Activated naive CD4-positive, alpha-beta T cell treated with anti-CD3 and anti-CD28 coated beads, Interleukin-2, amount 10 ng/mL, durations not matched to agents 7 days and 5 days (primary cell): Measurements from ENCODE around the gene CFAP57.

Experiments
- CTCF ChIA-PET: fragments of 350-600 bp; sonication (Branson Sonifier 250); formaldehyde crosslinking; loops from one replicate; lab custom pipeline; 2021; ENCODE audit warnings: antibody characterized with exemption; lab: Charles Lee
- DNase-seq: peaks from one replicate; pipeline ENCODE4 v3.0.0-alpha.2; 2020
- H3K27ac Mint-ChIP-seq: one replicate; pipeline ENCODE4 v1.8.0; 2021; ENCODE audit warnings: mild to moderate bottlenecking, moderate library complexity, mixed read lengths
- H3K27me3 Mint-ChIP-seq: one replicate; pipeline ENCODE4 v1.8.0; 2021; ENCODE audit warnings: mild to moderate bottlenecking, mixed read lengths
- H3K36me3 Mint-ChIP-seq: one replicate; pipeline ENCODE4 v1.8.0; 2021; ENCODE audit warnings: mixed read lengths
- H3K4me1 Mint-ChIP-seq: one replicate; pipeline ENCODE4 v1.8.0; 2021; ENCODE audit warnings: mixed read lengths
- H3K4me3 Mint-ChIP-seq: one replicate; pipeline ENCODE4 v1.8.0; 2021; ENCODE audit warnings: mild to moderate bottlenecking, moderate library complexity, mixed read lengths
- H3K9me3 Mint-ChIP-seq: one replicate; pipeline ENCODE4 v1.8.0; 2021; ENCODE audit warnings: mixed read lengths

The CFAP57 gene

DNA sequence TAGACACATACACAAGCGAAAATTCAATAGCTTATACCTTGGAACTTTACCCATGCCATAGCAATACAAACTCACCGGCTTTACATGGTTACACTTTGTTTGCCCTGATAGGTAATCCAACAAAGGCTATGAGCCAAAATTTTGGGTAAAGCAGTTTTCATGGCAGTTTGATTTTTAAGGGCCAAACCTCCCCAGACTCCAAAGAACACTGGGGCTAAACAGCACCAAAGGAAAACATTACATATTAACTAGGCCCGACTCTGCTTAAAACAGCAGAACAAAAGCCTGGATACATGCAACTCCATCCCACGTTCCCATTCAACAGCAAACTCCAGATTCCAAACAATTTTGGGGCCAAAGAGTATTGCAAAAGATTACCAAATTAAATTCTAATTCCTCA lies 93.3 kb downstream of the CFAP57 start:
- Mint-ChIP-seq H3K4me1 (peaks cover 3% of the 10 kb centered on the region), H3K36me3 (no peaks in the 10 kb centered on the region), H3K4me3 (no peak overlapping the region), H3K27me3 (peaks cover 43% of the 10 kb centered on the region), H3K9me3 (peaks cover 15% of the 10 kb centered on the region), H3K27ac (no peak overlapping the region)
- CTCF ChIA-PET: interaction anchor here (0.5 kb wide), 1 partner anchor 39 kb away, joined by 3 read pairs; no protein-coding TSS in a partner anchor
- no peak for DNase-seq

DNA sequence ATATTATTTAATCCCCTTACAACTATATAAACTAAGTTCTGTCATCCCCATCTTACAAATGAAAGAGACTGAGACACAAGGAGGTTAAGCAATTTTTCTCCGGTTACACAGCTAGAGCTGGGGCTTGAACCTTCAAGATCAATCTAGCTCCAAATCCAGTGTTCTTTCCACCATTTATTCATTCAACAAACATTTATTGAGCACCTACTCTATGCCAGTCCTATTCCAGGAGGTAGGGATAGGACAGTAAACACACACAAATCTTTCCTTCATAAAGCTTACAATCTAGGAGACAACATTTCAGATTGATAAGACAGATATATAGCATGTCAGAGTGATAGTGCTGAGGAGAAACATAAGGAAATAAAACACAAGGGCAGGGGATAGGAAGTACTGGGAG lies 94.8 kb downstream of the CFAP57 start:
- Mint-ChIP-seq H3K4me3 (no peak overlapping the region), H3K36me3 (no peaks in the 10 kb centered on the region), H3K4me1 (peaks cover 15% of the 10 kb centered on the region), H3K9me3 (peaks cover 15% of the 10 kb centered on the region), H3K27me3 (peaks cover 58% of the 10 kb centered on the region), H3K27ac (no peak overlapping the region)
- CTCF ChIA-PET: interaction anchor here (0.5 to 1.0 kb wide), 2 partner anchors 28 to 1665 kb away, joined by 3 read pairs; no protein-coding TSS in a partner anchor
- DNase-seq: no peak

DNA sequence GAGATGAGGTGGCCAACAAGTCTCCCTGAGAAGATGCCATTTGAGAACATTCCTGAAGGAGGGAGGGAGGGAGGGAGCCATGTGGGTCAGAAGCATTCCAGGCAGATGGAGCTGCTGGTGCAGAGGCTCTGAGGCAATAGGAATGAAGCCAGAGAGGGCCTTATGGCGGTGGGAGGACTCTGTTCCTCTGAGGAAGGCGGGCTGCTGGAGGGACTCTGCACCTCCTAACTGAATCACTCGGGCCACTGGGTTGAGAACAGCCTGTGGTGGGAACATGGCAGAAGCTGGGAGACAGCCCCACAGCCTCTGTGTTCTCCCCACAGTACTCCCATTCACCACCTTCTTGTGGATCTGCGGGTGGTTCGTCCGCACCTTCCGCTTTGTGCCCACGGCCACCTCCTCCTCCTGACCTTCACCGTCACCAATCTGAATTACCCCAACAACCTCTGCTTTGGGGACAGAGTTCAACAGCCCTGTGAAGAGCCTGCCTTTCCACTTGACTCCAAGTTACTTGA lies 95.2 kb downstream of the CFAP57 start:
- Mint-ChIP-seq H3K4me3 (no peak overlapping the region), H3K27ac (no peak overlapping the region), H3K4me1 (peaks cover 15% of the 10 kb centered on the region), H3K36me3 (no peaks in the 10 kb centered on the region), H3K27me3 (peaks cover 59% of the 10 kb centered on the region), H3K9me3 (peaks cover 13% of the 10 kb centered on the region)
- no peak for DNase-seq
- CTCF ChIA-PET: interaction anchor here (0.5 to 1.0 kb wide), 2 partner anchors 28 to 1665 kb away, joined by 3 read pairs; no protein-coding TSS in a partner anchor

DNA sequence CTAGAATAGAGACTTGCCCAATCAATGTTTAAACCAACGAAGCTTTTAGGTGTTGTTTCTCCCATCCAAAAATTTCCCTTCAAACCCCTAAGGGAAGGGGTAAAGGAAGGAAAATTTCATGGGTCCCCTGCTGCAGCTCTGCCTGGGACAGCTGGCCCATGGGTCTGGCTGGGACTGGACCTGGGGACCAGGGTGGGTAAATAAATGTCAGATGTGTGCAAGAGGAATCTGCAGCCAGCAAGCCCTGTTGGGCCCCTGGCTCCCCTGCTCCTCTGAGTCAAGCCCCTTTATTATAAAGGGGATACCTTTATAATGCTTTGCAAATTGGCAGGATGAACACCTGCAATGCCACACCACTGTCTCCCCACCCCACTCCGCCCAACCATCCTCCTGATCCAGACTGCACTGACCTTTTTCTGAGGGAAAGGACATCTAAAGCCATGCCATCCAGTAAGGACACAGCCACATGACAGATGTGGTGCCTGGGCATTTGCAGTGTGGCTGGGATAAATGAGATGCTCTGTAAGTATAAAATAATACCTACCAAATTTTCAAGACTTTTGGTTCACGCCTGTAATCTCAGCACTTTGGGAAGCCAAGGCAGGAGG lies 95.8 kb downstream of the CFAP57 start:
- Mint-ChIP-seq H3K9me3 (peaks cover 7% of the 10 kb centered on the region), H3K4me3 (no peak overlapping the region), H3K36me3 (no peaks in the 10 kb centered on the region), H3K27me3 (peaks cover 61% of the 10 kb centered on the region), H3K27ac (no peak overlapping the region), H3K4me1 (peaks cover 15% of the 10 kb centered on the region)
- DNase-seq: no peak
- CTCF ChIA-PET: interaction anchor here (1.0 kb wide), 2 partner anchors 29 to 86 kb away, joined by 3 read pairs; no protein-coding TSS in a partner anchor

DNA sequence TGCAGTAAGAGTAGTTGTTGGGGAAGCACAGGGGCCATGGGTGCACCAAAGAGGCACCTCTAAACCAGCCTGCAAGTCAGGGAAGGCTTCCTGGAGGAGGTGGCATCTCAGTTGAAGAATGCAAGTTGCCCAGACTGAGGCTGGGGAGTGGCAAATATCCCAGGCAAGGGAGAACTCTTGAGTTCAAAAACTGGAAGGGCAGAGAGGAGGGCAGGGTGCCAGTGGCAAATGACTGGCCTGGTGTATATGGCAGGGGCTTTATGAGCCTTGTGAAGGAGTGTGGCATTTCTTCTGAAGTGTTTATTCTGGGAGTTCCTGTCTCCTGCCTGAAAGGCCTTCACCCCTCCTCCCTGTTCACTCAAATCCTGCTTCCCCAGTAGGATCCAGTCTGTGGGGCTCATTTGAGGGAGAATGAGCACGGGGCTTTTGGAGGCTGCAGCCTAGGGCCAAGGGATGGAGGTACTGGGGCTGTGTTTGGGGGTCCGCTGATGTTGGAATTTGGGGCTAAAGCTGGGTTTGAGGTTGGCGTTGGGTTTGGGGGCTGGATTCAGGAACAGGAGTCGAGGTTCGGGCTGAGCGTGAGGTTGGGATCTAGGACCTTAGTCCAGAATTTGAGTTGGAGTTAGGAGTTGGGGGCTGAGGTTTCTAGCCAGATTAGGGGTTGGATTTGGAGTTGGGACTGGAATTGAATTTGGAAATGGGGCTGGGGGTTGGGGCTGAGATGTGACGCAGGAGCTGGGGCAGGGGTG lies 97.7 kb downstream of the CFAP57 start, which contains the start of gene TMEM125:
TSS of gene TMEM125 (plus strand) at position 357 of the 749 bp plus-strand sequence. CDS start 2,740 bp downstream, outside the sequence.
- peaks cover 8% of the 10 kb centered on the region for H3K36me3 Mint-ChIP-seq
- CTCF ChIA-PET: no interaction called here
- no peak for DNase-seq
- H3K4me1 Mint-ChIP-seq: peaks cover 25% of the 10 kb centered on the region
- peaks cover 73% of the 10 kb centered on the region for H3K27me3 Mint-ChIP-seq
- H3K4me3 Mint-ChIP-seq: no peak within 1 kb of the TSS
- H3K27ac Mint-ChIP-seq: no peak within 1 kb of the TSS
- H3K9me3 Mint-ChIP-seq: peaks cover 9% of the 10 kb centered on the region

DNA sequence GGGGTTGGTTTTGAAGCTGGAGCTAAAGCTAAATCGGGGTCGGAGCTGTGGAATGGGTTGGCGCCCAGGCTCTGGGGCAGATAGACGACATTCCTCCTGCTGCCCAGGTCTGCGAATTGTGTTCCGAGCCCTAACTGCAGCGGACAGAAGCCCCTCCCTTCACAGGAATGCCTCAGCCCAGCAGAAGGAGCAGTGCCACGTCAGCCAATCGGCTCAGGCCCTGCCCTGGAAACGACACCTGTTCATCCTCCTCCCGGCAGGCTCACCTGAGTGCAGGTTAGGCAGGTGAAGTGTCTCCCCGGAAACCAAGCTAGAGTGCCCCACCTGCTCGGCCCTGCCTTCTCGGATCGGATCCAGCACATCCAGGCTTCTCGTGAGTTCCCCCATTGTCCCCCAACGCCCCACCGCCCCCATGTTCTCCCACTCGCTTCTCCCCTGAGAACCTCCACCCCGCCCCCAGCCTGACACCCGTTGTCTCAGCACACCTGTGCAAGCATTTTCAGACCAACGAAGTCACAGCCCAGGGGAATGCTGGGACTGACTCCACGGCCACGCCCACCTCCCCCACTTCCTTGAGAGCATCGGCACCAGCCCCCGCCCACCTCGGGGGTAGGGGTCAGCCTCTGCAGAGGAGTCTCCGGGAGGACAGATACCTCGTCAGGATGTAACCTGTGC lies 98.4 kb downstream of the CFAP57 start:
- CTCF ChIA-PET: no interaction called here

DNA sequence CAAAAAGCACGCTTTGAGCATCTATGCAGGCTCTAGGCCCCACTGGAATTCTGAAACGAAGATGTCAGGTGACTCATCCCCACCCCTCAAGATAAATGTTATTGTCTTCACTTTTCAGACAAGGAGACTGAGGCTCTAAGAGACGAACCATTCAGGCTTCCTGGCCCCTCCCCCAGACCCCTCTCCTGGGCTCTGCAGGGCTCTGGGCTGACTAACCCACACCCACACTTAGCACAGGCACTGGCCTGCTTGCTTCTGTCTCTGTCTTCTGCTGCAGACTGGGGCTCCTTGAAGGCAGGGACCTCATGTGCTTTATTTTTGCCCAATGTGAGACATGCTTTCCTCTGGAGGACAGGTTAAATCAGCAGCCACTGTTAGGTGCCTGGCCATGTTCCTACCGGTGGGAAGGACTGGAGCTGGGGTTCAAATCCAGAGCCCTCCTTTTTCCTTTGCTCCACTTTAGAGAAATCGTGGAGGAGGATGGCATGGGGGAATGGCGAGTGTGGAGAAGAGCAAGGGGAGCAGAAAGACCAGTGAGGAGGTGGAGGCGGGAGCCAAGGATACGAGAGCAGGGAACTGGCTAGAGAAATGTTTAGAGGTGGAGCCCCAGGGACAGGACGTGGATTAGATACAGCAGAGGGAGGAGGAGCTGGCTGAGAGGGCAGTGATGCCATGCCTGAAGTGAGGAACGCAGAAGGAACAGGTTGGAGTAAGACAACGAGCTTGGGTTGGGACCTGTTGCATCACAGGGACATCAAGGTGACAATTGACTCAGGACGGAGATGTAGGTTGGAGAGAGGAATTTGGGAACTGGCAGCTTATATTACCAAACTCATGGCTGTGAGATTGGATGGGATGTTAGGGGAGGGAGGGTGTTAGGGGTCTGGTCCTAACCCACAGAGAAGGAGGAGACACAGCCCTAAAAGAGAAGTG lies 99.3 kb downstream of the CFAP57 start:
- Mint-ChIP-seq H3K9me3 (peaks cover 12% of the 10 kb centered on the region), H3K36me3 (peaks cover 14% of the 10 kb centered on the region), H3K27me3 (peaks cover 68% of the 10 kb centered on the region), H3K4me1 (peaks cover 38% of the 10 kb centered on the region), H3K27ac (peak overlapping the region; percentile 9), H3K4me3 (no peak overlapping the region)
- DNase-seq: no peak
- CTCF ChIA-PET: no interaction called here

More for the DNA sequence above, 98.4 kb downstream of the CFAP57 start:
- H3K27ac Mint-ChIP-seq: no peak overlapping the region
- peaks cover 73% of the 10 kb centered on the region for H3K27me3 Mint-ChIP-seq
- peak; percentile 20 for DNase-seq
- H3K4me1 Mint-ChIP-seq: peaks cover 33% of the 10 kb centered on the region
- H3K9me3 Mint-ChIP-seq: peaks cover 12% of the 10 kb centered on the region
- H3K4me3 Mint-ChIP-seq: no peak overlapping the region
- H3K36me3 Mint-ChIP-seq: peaks cover 14% of the 10 kb centered on the region

DNA sequence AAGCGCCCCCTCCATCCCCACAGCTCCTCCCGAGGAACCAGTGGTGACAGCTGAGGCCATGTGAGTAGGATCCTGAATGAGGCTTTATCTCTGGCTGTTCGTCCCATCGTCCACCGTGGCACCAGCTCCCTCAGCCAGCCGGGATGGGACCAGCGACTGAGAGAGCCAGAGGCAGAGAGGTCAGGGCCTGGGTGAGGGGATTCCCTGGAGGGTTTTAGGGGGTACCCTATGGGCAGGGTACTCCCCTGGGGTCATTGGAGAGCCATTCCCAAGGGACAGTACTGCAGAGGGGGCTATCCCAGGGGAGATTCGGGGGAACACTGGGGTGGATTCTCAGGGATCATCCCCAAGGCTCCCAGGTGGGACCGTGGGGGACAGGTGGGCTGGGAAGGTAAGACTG lies 100.0 kb downstream of the CFAP57 start:
- DNase-seq: no peak
- no peak overlapping the region for H3K4me3 Mint-ChIP-seq
- H3K9me3 Mint-ChIP-seq: peaks cover 12% of the 10 kb centered on the region
- H3K27me3 Mint-ChIP-seq: peaks cover 73% of the 10 kb centered on the region
- H3K4me1 Mint-ChIP-seq: peaks cover 39% of the 10 kb centered on the region
- peak overlapping the region; percentile 37 for H3K27ac Mint-ChIP-seq
- CTCF ChIA-PET: interaction anchor here (1.0 kb wide), 1 partner anchor 23 kb away, joined by 3 read pairs; no protein-coding TSS in a partner anchor
- peaks cover 14% of the 10 kb centered on the region for H3K36me3 Mint-ChIP-seq

DNA sequence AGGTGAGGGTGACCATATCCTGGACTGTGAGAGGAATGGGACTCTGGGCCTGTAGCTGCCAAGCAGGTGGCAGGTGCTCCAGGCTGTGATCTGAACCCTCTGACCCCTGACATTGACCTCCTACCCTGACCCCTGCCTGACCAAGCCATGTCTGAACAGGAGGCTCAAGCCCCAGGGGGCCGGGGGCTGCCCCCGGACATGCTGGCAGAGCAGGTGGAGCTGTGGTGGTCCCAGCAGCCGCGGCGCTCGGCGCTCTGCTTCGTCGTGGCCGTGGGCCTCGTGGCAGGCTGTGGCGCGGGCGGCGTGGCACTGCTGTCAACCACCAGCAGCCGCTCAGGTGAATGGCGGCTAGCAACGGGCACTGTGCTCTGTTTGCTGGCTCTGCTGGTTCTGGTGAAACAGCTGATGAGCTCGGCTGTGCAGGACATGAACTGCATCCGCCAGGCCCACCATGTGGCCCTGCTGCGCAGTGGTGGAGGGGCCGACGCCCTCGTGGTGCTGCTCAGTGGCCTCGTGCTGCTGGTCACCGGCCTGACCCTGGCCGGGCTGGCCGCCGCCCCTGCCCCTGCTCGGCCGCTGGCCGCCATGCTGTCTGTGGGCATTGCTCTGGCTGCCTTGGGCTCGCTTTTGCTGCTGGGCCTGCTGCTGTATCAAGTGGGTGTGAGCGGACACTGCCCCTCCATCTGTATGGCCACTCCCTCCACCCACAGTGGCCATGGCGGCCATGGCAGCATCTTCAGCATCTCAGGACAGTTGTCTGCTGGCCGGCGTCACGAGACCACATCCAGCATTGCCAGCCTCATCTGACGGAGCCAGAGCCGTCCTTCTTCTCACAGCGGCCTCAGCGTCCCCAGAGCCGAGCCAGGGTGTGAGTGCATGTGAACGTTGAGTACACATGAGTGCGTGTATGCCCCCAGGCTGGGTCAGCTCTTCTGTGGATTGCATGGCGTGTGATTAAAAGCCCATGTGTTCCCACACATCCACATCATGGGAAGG lies 100.7 kb downstream of the CFAP57 start:
- Mint-ChIP-seq H3K4me1 (peaks cover 39% of the 10 kb centered on the region), H3K9me3 (peaks cover 12% of the 10 kb centered on the region), H3K4me3 (no peak overlapping the region), H3K27me3 (peaks cover 71% of the 10 kb centered on the region), H3K36me3 (peaks cover 14% of the 10 kb centered on the region), H3K27ac (no peak overlapping the region)
- CTCF ChIA-PET: interaction anchor here (1.0 kb wide), 1 partner anchor 22 kb away, joined by 3 read pairs; no protein-coding TSS in a partner anchor
- no peak for DNase-seq

DNA sequence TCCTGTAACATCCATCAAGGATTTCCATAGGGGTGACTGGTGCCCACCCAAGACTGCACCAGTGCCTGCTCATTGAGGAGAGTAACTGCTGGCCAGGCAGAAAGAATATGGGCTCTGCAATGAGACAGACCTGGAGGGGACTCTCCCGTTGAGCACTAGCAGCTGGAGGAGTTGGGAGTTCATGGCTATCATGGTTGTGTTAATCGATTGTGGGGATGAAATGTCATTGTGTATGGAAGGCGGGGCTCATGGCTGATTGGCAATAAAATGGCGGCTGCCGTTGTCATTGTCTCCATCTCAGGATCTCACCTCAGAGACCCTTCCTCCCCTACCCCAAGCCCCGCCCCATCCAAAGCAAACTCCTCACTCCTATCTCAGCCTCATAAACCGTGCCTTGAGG lies 101.6 kb downstream of the CFAP57 start:
- DNase-seq: no peak
- H3K27ac Mint-ChIP-seq: peak overlapping the region; percentile 83
- peaks cover 12% of the 10 kb centered on the region for H3K9me3 Mint-ChIP-seq
- no peak overlapping the region for H3K4me3 Mint-ChIP-seq
- H3K4me1 Mint-ChIP-seq: peaks cover 39% of the 10 kb centered on the region
- CTCF ChIA-PET: no interaction called here
- H3K36me3 Mint-ChIP-seq: peaks cover 14% of the 10 kb centered on the region
- peaks cover 64% of the 10 kb centered on the region for H3K27me3 Mint-ChIP-seq

DNA sequence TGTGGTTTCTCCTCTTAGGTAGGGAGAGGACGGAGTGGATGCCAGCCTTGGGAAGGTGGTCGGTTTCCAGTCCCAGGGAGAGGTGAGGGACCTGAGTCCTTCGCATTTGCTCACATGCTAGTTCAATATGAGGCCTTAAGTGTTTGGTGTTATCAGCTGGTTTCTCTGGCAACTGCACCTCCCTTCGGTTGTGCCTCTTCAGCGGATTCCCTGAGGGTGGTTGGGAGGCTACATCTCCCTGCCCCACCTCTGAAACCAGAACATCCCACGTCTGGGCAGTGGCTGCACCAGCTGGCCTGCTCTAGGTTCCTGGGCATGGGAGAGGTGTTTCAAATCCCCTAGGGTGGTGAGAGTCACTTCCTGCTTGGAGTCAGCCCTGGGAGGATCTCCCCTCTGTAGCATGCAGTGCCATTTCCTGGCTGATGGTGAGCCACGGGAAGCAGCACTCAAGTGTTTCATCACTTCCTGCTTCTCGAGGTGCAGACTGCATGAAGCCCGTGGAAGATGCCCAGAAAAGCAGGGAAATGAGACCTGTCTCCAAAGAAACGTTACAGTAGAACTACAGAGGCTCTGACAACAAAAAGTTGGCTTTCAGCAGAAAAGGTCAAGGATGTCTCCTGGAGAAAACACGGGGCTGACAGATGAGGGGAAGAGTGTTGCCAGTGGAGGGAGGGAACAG lies 102.1 kb downstream of the CFAP57 start:
- peaks cover 39% of the 10 kb centered on the region for H3K4me1 Mint-ChIP-seq
- DNase-seq: peak; percentile 74

DNA sequence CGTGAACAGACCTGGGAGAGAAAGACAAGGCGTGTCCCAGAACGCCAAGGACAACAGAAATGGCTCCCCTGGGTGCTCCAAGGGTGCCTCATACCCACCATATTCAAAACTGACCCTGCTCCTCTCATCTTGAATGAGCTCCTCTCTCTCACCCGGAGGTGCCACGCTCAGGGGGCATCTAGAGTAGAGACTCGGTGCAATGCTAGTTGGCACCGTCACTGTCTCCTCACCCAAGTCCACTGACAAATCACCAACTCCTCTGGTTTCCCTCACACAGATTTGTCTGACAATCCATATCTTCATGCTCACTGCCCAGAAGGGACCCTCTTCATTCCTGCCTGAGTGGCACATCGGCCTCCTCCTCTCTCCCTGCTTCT lies 102.7 kb downstream of the CFAP57 start:
- Mint-ChIP-seq H3K4me1 (peaks cover 38% of the 10 kb centered on the region), H3K27ac (peak overlapping the region; percentile 97), H3K27me3 (peaks cover 61% of the 10 kb centered on the region), H3K36me3 (peaks cover 14% of the 10 kb centered on the region), H3K4me3 (no peak overlapping the region), H3K9me3 (peaks cover 12% of the 10 kb centered on the region)
- CTCF ChIA-PET: no interaction called here
- DNase-seq: no peak

More for the DNA sequence above, 102.1 kb downstream of the CFAP57 start:
- peaks cover 12% of the 10 kb centered on the region for H3K9me3 Mint-ChIP-seq
- peak overlapping the region; percentile 97 for H3K27ac Mint-ChIP-seq
- H3K36me3 Mint-ChIP-seq: peaks cover 14% of the 10 kb centered on the region
- H3K27me3 Mint-ChIP-seq: peaks cover 63% of the 10 kb centered on the region
- CTCF ChIA-PET: no interaction called here
- H3K4me3 Mint-ChIP-seq: peak overlapping the region; percentile 14
